Adrenal gland (tissue), 12 donors: Measurements from ENCODE around the gene TXN2. TPM values are rescaled to one million over a fixed set of nuclear protein-coding genes. Genes with fewer than 3 reads are reported as not detected.

Experiments used
- DNase-seq, 7 donors: peaks; one replicate each; pipeline ENCODE4 v3.0.0-alpha.2; 2019 to 2020
- H3K27ac ChIP-seq, 5 donors: fragments of 200-600 bp; sonication (generic) in 4 of 5; 1 replicate in 3 of 5; 2 replicates in 2 of 5; pipeline versions ENCODE4 v1.5.1 to v1.8.0; 2016 to 2020; ENCODE audit warnings: mild to moderate bottlenecking in 1 of 5
- H3K27me3 ChIP-seq: fragments of 200-600 bp; 2 replicates; pipeline ENCODE4 v1.8.0; 2021
- H3K36me3 ChIP-seq, 2 donors: fragments of 200-600 bp; replicated peaks in 1 of 2; 1 replicate in 1 of 2; 2 replicates in 1 of 2; pipeline versions ENCODE4 v1.5.1 to v1.8.0; 2018 to 2022
- H3K4me1 ChIP-seq, 2 donors: fragments of 200-600 bp; replicated peaks in 1 of 2; 1 replicate in 1 of 2; 2 replicates in 1 of 2; pipeline versions ENCODE4 v1.5.1 to v1.8.0; 2018 to 2021
- H3K4me3 ChIP-seq, 4 donors: fragments of 200-600 bp; sonication (generic) in 3 of 4; one replicate each; pipeline ENCODE4 v1.5.1; 2016 to 2018
- H3K9me3 ChIP-seq, 3 donors: fragments of 200-600 bp; sonication (generic) in 1 of 3; replicated peaks in 1 of 3; 1 replicate in 2 of 3; 2 replicates in 1 of 3; pipeline versions ENCODE4 v1.5.1 to v1.8.0; 2016 to 2021
- POLR2A ChIP-seq, 2 donors: fragments of 450-650 bp; IDR thresholded peaks; one replicate each; pipeline ENCODE4 v1.6.1; 2017; ENCODE audit warnings: antibody characterized with exemption in 2 of 2, mild to moderate bottlenecking in 2 of 2, moderate library complexity in 1 of 2
- WGBS, 4 donors: extraction: QIAGEN DNeasy Blood & Tissue Kit in 2 of 4; methylation state at CpG; one replicate each; pipeline versions ENCODE4 v1.1.5 to v1.1.7; 2013 to 2017; 5-methylcytosine and 5-hydroxymethylcytosine counted together
- intact Hi-C, 2 donors: fragments of 100-400 bp; cut with DNase I; formaldehyde crosslinking; loops; one replicate each; pipeline versions ENCODE4 v1.14.1 to v1.15.0; 2022 to 2023
- polyA plus RNA-seq, 3 donors: library from polyadenylated mRNA; stranded (reverse); fragments of 200-250 nt in 2 of 3; fragments of 350-450 nt in 1 of 3; fragmentation: Illumina TruSeq in 1 of 3; extraction: RNeasy Lipid Tissue Mini Kit (QIAGEN cat#74804) in 1 of 3; gene quantifications; one replicate each; pipeline ENCODE4 v1.2.3, GENCODE V29; 2013 to 2014
- small RNA-seq, 2 donors: library from RNA; depleted of rRNA; stranded (forward); fragments of <200 nt; gene quantifications; one replicate each; pipeline ENCODE3, GENCODE V24; 2016
- total RNA-seq, 9 donors: library from RNA; depleted of rRNA in 4 of 9; stranded (reverse); fragments of >200 nt in 4 of 9; fragments of 120-200 nt in 1 of 9; fragmentation: NEBNext Ultra II Directional in 1 of 9; extraction: Animal tissue kit (Norgen Biotek cat#: 25700) in 1 of 9; gene quantifications; one replicate each; pipeline versions ENCODE4 v1.1.0 to v1.2.4, GENCODE V29; 2013 to 2023
- TF ChIP-seq, protein P1 (sequence below), 6 experiments: fragments of 450-650 bp in 4 of 6; fragments of 200-600 bp in 2 of 6; sonication (generic) in 1 of 6; IDR thresholded peaks; 1 replicate in 5 of 6; 2 replicates in 1 of 6; pipeline versions ENCODE4 v1.5.1 to v1.8.0; 2016 to 2021; ENCODE audit warnings: antibody characterized with exemption in 6 of 6, mild to moderate bottlenecking in 2 of 6, moderate library complexity in 1 of 6
- donor health status: healthy with polysubstance abuse.
- donor health status: Bipolar disorder and iron deficiency.
- donor health status: DM: yes; HTN: yes; CAD: no.
- donor health status: DM: no; HTN: no; CAD: no.
- donor health status: DM: no; HTN: no; CAD: no.
- donor health status: DM: yes; HTN: yes; CAD: no.

TXN2 gene
- total and polyA plus RNA-seq, 12 donors, result 160 to 245 (median 202) TPM

DNA sequence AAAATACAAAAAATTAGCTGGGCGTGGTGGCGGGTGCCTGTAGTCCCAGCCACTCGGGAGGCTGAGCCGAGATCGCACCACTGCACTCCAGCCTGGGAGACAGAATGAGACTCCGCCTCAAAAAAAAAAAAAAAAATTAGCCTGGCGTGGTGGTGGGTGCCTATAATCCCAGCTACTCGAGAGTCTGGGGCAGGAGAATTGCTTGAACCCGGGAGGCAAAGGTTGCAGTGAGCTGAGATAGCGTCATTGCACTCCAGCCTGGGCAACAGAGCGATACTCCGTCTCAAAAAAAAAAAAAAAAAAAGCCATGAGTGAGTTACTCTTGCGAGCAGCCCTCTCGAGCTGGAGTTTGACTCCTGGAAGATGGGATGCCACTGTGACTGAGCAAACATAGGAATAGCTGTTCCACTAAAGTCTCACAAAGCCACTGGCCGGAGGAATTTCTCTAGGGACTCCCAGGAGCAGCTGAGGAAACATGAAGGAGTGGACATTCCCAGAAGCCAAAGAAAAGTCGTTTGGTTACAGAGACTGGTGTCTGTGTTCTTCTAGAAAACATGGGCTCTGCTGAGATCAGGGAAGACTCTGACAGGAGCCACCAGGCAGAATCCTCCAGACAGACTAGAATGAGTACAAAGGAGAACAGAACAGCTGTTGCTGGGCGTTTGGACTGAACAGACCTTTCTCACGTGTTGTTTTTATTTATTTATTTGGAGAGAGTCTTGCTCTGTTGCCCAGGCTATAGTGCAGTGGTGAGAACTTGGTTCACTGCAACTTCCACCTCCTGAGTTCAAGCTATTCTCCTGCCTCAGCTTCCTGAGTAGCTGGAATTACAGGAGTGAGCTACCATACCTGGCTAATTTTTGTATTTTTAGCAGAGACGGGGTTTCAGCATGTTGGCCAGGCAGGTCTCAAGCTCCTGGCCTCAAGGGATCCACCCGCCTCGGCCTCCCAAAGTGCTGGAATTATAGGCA, 61.2 kb downstream of the TXN2 start:
- 71 to 78% (median 75%) methylated on average over 20 to 21 of the region's 21 CpGs for WGBS, 4 donors
- intact Hi-C loops, result no loop called here
- no peak overlapping the region for H3K4me3 ChIP-seq
- H3K36me3 ChIP-seq, result no peaks in the 10 kb centered on the region
- H3K4me1 ChIP-seq, result peaks cover 12 to 20% of the 10 kb centered on the region in 2 donors
- H3K27ac ChIP-seq, result peak overlapping the region in 4 of 5 donors; percentile 66 to 80 (median 75)
- TF ChIP-seq, protein P1, sequence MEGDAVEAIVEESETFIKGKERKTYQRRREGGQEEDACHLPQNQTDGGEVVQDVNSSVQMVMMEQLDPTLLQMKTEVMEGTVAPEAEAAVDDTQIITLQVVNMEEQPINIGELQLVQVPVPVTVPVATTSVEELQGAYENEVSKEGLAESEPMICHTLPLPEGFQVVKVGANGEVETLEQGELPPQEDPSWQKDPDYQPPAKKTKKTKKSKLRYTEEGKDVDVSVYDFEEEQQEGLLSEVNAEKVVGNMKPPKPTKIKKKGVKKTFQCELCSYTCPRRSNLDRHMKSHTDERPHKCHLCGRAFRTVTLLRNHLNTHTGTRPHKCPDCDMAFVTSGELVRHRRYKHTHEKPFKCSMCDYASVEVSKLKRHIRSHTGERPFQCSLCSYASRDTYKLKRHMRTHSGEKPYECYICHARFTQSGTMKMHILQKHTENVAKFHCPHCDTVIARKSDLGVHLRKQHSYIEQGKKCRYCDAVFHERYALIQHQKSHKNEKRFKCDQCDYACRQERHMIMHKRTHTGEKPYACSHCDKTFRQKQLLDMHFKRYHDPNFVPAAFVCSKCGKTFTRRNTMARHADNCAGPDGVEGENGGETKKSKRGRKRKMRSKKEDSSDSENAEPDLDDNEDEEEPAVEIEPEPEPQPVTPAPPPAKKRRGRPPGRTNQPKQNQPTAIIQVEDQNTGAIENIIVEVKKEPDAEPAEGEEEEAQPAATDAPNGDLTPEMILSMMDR (IDR thresholded peaks at IDR 0.05), result no peak
- TF ChIP-seq POLR2A (IDR thresholded peaks at IDR 0.05), result no peak
- no peaks in the 10 kb centered on the region for H3K9me3 ChIP-seq
- no peaks in the 10 kb centered on the region for H3K27me3 ChIP-seq
- no peak for DNase-seq

DNA sequence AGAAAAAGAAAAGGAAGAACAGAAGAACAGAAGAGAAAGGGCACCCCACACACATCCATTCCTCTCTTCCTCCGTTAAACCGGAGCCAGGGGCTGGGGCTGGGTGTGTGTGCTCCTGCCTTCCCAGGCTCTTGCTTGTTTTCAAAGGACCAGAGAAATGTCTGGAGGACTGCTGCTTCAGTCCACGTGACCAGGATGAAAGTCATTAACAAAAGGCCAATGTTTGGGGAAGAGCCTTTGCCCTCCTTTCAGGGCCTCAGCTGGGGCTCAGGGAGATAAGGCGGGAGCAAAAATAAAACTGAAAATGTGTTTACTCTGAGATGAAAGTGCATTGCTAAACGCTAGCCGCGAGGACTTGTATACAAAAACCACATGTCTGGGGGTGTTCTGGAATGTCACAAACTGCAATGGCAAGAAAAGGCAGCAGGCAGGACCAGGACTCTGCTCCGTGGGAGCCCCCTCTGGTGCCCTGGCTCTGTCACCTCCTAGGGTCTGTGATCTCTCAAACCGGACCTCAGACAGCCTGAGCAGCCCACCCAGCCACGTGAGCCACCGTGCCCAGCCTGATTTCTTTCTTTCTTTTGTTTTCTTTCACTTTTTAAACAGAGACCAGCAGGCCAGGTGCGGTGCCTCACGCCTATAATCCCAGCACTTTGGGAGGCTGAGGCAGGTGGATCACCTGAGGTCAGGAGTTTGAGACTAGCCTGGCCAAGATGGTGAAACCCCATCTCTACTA, 62.1 kb downstream of the TXN2 start:
- Histone ChIP-seq H3K4me1 (peaks cover 12 to 20% of the 10 kb centered on the region in 2 donors), H3K27me3 (no peaks in the 10 kb centered on the region), H3K27ac (peak overlapping the region in 4 of 5 donors; percentile 66 to 80 (median 75)), H3K9me3 (no peaks in the 10 kb centered on the region), H3K36me3 (no peaks in the 10 kb centered on the region), H3K4me3 (peak overlapping the region in 1 of 4 donors; percentile 5)
- peak in 6 of 7 donors; percentile 61 to 82 (median 68) for DNase-seq
- intact Hi-C loops, result no loop called here
- 16 to 28% (median 24%) methylated on average over 13 of the region's 13 CpGs for WGBS, 4 donors
- TF ChIP-seq, protein P1 (IDR thresholded peaks at IDR 0.05), result no peak
- TF ChIP-seq POLR2A (IDR thresholded peaks at IDR 0.05), result peak in 1 of 2 donors; percentile 26

DNA sequence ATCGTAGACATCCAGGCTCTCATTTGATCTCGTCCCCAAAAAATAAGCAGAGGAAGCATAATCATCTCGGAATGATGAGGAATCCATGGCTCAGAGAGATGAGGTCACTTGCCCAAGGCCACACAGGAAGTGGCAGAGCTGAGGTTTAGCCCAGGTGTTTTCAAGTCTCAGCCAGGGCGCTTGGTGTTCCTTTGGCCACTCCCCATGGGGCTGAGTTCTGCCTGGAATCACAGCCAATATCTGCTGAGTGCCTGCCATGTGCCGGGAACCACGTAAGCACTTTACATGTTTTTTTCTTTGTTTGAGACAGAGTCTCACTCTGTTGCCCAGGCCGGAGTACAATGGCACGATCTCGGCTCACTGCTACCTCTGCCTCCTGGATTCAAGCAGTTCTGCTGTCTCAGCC, 64.2 kb downstream of the TXN2 start:
- peaks cover 12 to 20% of the 10 kb centered on the region in 2 donors for H3K4me1 ChIP-seq
- H3K27me3 ChIP-seq, result no peaks in the 10 kb centered on the region
- H3K4me3 ChIP-seq, result no peak overlapping the region
- peak in 6 of 7 donors; percentile 48 to 73 (median 64) for DNase-seq
- H3K36me3 ChIP-seq, result no peaks in the 10 kb centered on the region
- H3K27ac ChIP-seq, result peak overlapping the region in 3 of 5 donors; percentile 27 to 68 (median 64)
- H3K9me3 ChIP-seq, result no peaks in the 10 kb centered on the region
- intact Hi-C loops, result no loop called here
- TF ChIP-seq, protein P1 (IDR thresholded peaks at IDR 0.05), result no peak
- no peak for TF ChIP-seq POLR2A (IDR thresholded peaks at IDR 0.05)
- WGBS, 4 donors, result 42 to 54% (median 45%) methylated on average over 9 of the region's 9 CpGs

Small RNAs within 50 kb of the gene (small RNA-seq; reads per million reads assigned to genes)
- gene RF00019, result 0 reads per million in 2 donors

Other genes with a start within 250 kb of the TXN2 start
- 10 to 100 TPM; 16.1 to 49.3 (median 39.5) TPM for gene APOL2, start 242.1 kb downstream of the TXN2 start, total RNA-seq
- 10 to 100 TPM; 36.7 to 73.8 (median 49.2) TPM for gene APOL2, start 242.1 kb downstream of the TXN2 start, polyA plus RNA-seq
- 10 to 100 TPM in 8 of 9 donors, 1 to 10 TPM in 1; 2.1 to 39.0 (median 30.3) TPM for gene APOL1, start 228.5 kb downstream of the TXN2 start, total RNA-seq
- gene APOL1, start 228.5 kb downstream of the TXN2 start, polyA plus RNA-seq, result 10 to 100 TPM; 19.9 to 21.2 (median 20.2) TPM
- gene MYH9, start 93.7 kb downstream of the TXN2 start, total RNA-seq, result 100 to 1,000 TPM in 8 of 9 donors, 10 to 100 TPM in 1; 99.4 to 427 (median 350) TPM
- 100 to 1,000 TPM in 2 of 3 donors, 10 to 100 TPM in 1; 96.2 to 164 (median 133) TPM for gene MYH9, start 93.7 kb downstream of the TXN2 start, polyA plus RNA-seq
- gene FOXRED2, start 25.4 kb upstream of the TXN2 start, total RNA-seq, result 10 to 100 TPM in 8 of 9 donors, 1 to 10 TPM in 1; 6.4 to 37.6 (median 26.9) TPM
- 10 to 100 TPM in 1 of 3 donors, 1 to 10 TPM in 2; 5.5 to 13.3 (median 6.4) TPM for gene FOXRED2, start 25.4 kb upstream of the TXN2 start, polyA plus RNA-seq
- 100 to 1,000 TPM; 121 to 319 (median 179) TPM for gene EIF3D, start 47.5 kb upstream of the TXN2 start, total RNA-seq
- gene EIF3D, start 47.5 kb upstream of the TXN2 start, polyA plus RNA-seq, result 100 to 1,000 TPM; 118 to 174 (median 174) TPM
- gene CACNG2, start 222.1 kb upstream of the TXN2 start, total RNA-seq, result 1 to 10 TPM in 1 of 9 donors, under 1 TPM in 4, not detected in 4; 0.11 to 1.8 (median 0.30) TPM
- gene CACNG2, start 222.1 kb upstream of the TXN2 start, polyA plus RNA-seq, result under 1 TPM; 0.24 to 0.66 (median 0.64) TPM